ENCODE data around the gene DGKI. TPM values are rescaled to one million over a fixed set of nuclear protein-coding genes. Genes with fewer than 3 reads are reported as not detected.

The DGKI gene
- total RNA-seq, 3 donors from 2014 or later (not counting 1 experiment from before 2014, with no cell fraction given) = 0.53 TPM; not detected in 2

GRCh38 chr7:137482466-137482865, 364.3 kb downstream of the DGKI start:
- H3K9me3 Mint-ChIP-seq = peaks cover 8 to 14% of the 10 kb centered on the region in 2 donors
- Histone ChIP-seq H3K9me3 (ENCODE audit: control insufficient read depth, insufficient read depth, low read length) (no peaks in the 10 kb centered on the region), H3K4me3 (ENCODE audit: low read length) (no peak overlapping the region), H3K27ac (ENCODE audit: low read length) (no peak overlapping the region), H3K4me1 (ENCODE audit: control insufficient read depth, insufficient read depth, low read length) (no peaks in the 10 kb centered on the region), H3K36me3 (ENCODE audit: control insufficient read depth, insufficient read depth, low read length) (no peaks in the 10 kb centered on the region), H3K27me3 (ENCODE audit: control insufficient read depth, insufficient read depth, low read length) (no peaks in the 10 kb centered on the region)
- ATAC-seq (no peak), DNase-seq (no peak)
- no peak for TF ChIP-seq CTCF (IDR thresholded peaks at IDR 0.05)
- peaks cover 6% of the 10 kb centered on the region for H3K36me3 Mint-ChIP-seq
- intact Hi-C loops (cut with micrococcal nuclease) = no loop called here
- H3K27ac Mint-ChIP-seq = no peak overlapping the region
- H3K27me3 Mint-ChIP-seq (ENCODE audit: low read depth in 2 of 2) = no peaks in the 10 kb centered on the region
- 78% methylated on average over 4 of the region's 4 CpGs for WGBS (ENCODE audit: insufficient coverage)
- H3K4me1 Mint-ChIP-seq = no peaks in the 10 kb centered on the region
- H3K4me3 Mint-ChIP-seq = no peak overlapping the region

- Mint-ChIP-seq H3K9me3 (peaks cover 8 to 14% of the 10 kb centered on the region in 2 donors), H3K27me3 (ENCODE audit: low read depth in 2 of 2) (no peaks in the 10 kb centered on the region), H3K4me1 (no peaks in the 10 kb centered on the region), H3K27ac (no peak overlapping the region), H3K4me3 (no peak overlapping the region), H3K36me3 (peaks cover 6% of the 10 kb centered on the region)
- intact Hi-C loops (cut with micrococcal nuclease) = no loop called here
- no peak for TF ChIP-seq CTCF (IDR thresholded peaks at IDR 0.05)
- H3K27ac ChIP-seq (ENCODE audit: low read length) = no peak overlapping the region
- no peak for ATAC-seq
- H3K36me3 ChIP-seq (ENCODE audit: control insufficient read depth, insufficient read depth, low read length) = no peaks in the 10 kb centered on the region
- no peaks in the 10 kb centered on the region for H3K9me3 ChIP-seq (ENCODE audit: control insufficient read depth, insufficient read depth, low read length)
- H3K4me3 ChIP-seq (ENCODE audit: low read length) = no peak overlapping the region
- H3K27me3 ChIP-seq (ENCODE audit: control insufficient read depth, insufficient read depth, low read length) = no peaks in the 10 kb centered on the region
- DNase-seq = no peak
- 63% methylated on average over 3 of the region's 3 CpGs for WGBS (ENCODE audit: insufficient coverage)
- H3K4me1 ChIP-seq (ENCODE audit: control insufficient read depth, insufficient read depth, low read length) = no peaks in the 10 kb centered on the region
Observed at GRCh38 chr7:137480824-137481365, 365.9 kb downstream of the DGKI start.

- Histone ChIP-seq H3K9me3 (ENCODE audit: control insufficient read depth, insufficient read depth, low read length) (no peaks in the 10 kb centered on the region), H3K27me3 (ENCODE audit: control insufficient read depth, insufficient read depth, low read length) (no peaks in the 10 kb centered on the region), H3K36me3 (ENCODE audit: control insufficient read depth, insufficient read depth, low read length) (no peaks in the 10 kb centered on the region), H3K27ac (ENCODE audit: low read length) (no peak overlapping the region), H3K4me3 (ENCODE audit: low read length) (no peak overlapping the region), H3K4me1 (ENCODE audit: control insufficient read depth, insufficient read depth, low read length) (no peaks in the 10 kb centered on the region)
- H3K27me3 Mint-ChIP-seq (ENCODE audit: low read depth in 2 of 2) = no peaks in the 10 kb centered on the region
- no peak overlapping the region for H3K27ac Mint-ChIP-seq
- TF ChIP-seq CTCF (IDR thresholded peaks at IDR 0.05) = no peak
- ATAC-seq (no peak), DNase-seq (no peak)
- H3K36me3 Mint-ChIP-seq = peaks cover 6% of the 10 kb centered on the region
- no peaks in the 10 kb centered on the region for H3K4me1 Mint-ChIP-seq
- peaks cover 8 to 14% of the 10 kb centered on the region in 2 donors for H3K9me3 Mint-ChIP-seq
- no peak overlapping the region for H3K4me3 Mint-ChIP-seq
- no CpG with 5 or more reads among the region's 1 CpG for WGBS (ENCODE audit: insufficient coverage)
- intact Hi-C loops (cut with micrococcal nuclease) = no loop called here
Observed at GRCh38 chr7:137480401-137480800, 366.4 kb downstream of the DGKI start.

GRCh38 chr7:137476937-137477336, 369.8 kb downstream of the DGKI start:
- Histone ChIP-seq H3K4me1 (ENCODE audit: control insufficient read depth, insufficient read depth, low read length) (no peaks in the 10 kb centered on the region), H3K9me3 (ENCODE audit: control insufficient read depth, insufficient read depth, low read length) (no peaks in the 10 kb centered on the region), H3K36me3 (ENCODE audit: control insufficient read depth, insufficient read depth, low read length) (no peaks in the 10 kb centered on the region), H3K27ac (ENCODE audit: low read length) (no peak overlapping the region), H3K4me3 (ENCODE audit: low read length) (no peak overlapping the region), H3K27me3 (ENCODE audit: control insufficient read depth, insufficient read depth, low read length) (no peaks in the 10 kb centered on the region)
- no peak overlapping the region for H3K27ac Mint-ChIP-seq
- no CpG with 5 or more reads among the region's 1 CpG for WGBS (ENCODE audit: insufficient coverage)
- TF ChIP-seq CTCF (IDR thresholded peaks at IDR 0.05) = no peak
- intact Hi-C loops (cut with micrococcal nuclease) = no loop called here
- H3K36me3 Mint-ChIP-seq = no peaks in the 10 kb centered on the region
- no peaks in the 10 kb centered on the region for H3K4me1 Mint-ChIP-seq
- ATAC-seq (no peak), DNase-seq (no peak)
- peaks cover 0 to 4% of the 10 kb centered on the region in 2 donors for H3K9me3 Mint-ChIP-seq
- H3K27me3 Mint-ChIP-seq (ENCODE audit: low read depth in 2 of 2) = no peaks in the 10 kb centered on the region
- no peak overlapping the region for H3K4me3 Mint-ChIP-seq

Data from natural killer cell (primary cell).